NOMO-1 treated with dmso at 0.1 percent for 144 hours (cell line): Measurements from ENCODE around the gene MYO1A.
A peak's percentile ranks its signal among the peaks of the same experiment; 100 is the strongest.
"Not testable (repeated sequence)": the region's sequence is repeated elsewhere in the genome, so short reads cannot be mapped to it uniquely, and the experiment has no call there.

Experiments
- DNase-seq: peaks from one replicate; lab custom pipeline; 2025; ENCODE audit not compliant: unreplicated experiment; lab: John Stamatoyannopoulos, UW

Gene MYO1A

DNA sequence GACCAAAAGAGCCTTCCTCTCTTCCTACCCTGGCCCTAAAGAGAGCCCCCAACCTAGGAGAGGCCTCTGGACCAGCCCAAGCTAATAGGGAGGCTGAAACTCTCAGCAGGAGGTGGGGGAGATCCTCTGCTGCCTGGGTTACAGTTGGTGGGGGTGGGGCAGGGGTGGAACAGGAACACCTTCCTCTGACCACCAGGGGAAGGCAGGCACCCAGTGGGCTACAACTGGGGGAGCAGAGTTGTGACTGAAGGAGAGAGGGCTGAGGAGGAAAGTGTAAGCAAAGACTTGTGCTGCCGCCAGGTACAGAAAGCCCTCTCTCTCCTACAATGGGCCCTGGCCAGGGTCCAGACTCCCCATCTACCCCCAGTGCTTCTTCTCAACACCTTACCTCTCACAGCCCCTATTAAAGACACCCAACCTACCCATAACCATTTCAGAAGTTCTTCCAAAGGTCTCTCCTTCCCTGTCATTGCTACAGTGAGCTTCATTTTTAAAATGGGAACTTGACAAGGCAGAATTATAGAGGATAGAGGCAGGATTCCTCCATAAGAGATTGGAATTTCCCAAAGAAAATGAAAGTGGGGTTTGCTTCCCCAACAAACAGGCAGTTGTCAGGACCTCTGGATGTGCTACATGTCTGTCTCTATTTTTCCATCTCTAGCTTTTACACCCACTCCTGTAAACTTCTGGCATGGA is 1.4 kb downstream of the MYO1A start:
- no peak for DNase-seq

DNA sequence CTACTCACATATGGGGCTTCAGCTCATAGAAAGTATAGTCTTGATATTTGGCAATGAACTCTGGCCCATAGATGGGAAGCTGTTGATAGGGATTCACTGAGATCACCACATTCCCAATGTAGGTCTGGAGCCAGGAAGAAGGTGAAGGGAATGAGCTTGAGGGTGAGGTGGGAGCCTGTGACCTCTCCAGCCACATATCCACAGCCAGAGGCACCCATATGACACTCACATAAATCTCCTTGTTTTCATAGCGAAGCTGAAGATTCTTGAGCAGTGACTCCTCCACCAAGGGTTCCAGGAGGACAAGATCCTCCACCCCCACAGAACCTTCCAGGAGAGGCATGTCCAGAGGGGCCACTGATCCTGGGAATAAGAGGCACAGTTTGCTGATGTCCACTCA is 1.9 kb downstream of the MYO1A start:
- no peak for DNase-seq

DNA sequence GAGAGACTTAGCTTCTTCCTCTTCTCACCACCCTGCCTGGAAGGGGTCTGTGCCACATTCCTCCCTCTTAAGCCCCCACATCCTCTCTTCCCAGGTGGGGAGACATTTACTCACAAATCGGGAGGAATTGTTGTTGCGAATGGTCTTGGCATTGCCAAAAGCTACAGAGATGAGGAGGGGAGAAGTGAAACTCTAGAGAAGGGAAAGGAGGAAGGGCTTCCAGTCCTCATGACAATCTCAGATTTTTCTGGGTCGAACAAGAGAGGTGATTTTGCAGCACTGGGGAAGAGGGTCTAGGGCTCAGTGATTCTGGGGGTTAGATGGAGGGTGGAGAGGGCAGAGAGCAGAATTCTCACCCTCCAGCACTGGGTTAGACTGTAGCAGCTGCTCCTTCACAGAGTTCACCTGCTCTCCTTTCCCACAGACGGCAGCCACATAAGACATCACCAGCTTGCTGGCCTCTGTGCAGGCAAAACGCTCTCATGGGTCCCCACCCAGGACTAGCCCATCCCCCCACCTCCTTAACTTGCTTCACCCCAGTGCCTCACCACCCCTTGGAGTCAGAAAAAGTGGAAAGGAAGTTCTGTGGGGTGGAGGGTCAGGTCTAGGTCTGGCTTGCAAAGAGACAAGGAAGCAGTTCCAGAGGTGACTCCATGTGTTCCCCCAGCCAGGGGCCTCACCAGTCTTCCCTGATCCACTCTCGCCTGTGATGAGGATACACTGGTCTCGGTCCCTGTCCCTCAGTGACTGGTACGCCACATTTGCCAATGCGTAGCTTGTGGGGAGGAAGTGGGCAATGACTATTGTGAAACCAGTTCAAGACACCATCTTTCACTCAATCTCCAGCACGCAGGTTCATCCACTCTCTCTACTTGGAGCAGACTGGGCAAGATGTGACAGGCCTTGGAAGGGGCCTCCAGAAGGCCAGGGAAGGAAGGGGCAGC is 2.7 kb downstream of the MYO1A start:
- DNase-seq: peak; percentile 60

DNA sequence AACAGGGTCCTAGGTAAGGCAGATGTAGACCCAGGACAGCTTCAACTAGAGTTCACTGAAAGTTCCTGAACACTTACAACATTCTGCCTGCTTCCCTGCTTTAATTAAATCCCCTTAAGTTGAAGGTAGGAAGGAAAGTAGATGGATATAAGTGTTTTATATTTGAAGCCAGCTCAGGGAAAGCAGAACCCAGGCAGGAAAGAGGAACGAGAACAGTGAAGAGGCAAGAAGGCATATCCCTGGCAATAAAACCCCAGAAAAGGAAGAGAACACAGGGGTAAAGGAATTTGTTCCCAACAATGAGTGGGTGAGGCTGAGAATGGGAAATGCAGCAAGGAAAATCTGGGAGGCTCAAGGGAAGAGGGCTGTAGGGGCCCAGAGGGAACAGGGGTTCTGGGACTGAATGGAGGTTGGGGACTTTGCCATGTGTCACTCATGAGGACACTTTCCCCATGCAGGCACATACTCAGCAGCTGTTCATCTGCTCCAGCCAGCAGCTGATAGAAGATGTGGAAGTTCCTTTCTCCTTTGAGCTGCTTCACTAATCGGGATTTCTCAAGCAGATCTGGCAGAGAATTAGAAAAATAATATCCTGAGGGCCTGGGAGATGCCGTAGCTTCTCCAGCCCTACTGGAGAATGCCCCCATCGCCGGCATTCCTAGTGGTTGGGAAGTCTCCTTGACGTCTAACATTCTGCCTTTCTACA is 3.7 kb downstream of the MYO1A start:
- DNase-seq: no peak

DNA sequence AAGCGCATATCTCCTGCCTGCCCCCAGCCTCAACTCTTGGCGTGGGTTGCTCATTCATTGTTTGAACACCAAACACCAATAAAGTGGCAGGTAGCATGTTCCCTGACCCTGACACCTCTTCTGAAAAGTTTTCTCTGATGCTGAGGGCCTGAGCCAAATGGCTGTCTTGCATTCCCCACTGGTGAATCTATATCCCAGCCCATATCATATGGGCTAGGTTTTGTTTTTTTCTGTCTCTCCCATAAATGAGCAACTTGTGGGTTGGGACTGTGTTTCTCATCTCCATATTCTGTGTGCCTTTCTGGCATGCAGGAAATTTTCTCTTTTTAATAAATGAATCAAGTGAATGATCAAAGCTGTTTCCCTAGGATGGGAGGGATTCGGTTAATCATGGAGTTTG is 5.0 kb downstream of the MYO1A start:
- DNase-seq: no peak

DNA sequence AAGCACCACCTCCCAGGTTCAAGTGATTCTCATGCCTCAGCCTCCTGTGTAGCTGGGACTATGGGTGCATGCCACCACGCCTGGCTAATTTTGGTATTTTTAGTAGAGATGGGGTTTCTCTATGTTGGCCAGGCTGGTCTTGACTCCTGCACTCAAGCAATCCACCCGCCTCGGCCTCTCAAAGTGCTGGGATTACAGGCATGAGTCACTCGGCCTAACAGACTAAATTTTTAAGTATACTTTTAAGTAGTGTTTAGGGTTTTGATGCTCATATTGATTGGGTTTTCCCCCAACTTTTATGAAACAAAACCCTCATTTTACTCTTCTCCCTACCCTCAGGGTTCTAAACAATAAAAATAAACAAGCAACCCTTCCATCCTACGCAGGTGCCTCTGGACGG is 5.5 kb downstream of the MYO1A start:
- no peak for DNase-seq

DNA sequence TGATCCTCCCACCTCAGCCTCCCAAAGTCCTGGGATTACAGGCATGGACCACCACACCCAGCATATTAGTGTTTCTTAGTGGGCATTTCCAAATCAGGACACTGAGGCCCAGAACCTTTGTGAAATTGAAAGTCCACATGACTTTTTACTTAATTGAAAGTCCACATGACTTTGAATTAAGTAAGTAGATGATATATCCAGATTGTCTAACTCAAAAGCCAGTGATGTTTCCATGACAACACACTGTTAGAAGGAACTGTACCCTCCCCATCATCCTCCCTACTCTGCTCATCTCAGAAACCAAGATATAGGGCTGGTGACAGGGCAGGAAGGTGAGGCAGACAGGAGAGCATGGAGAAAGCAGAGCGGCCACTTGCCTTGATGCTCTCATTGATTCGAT is 7.2 kb downstream of the MYO1A start:
- DNase-seq: no peak

DNA sequence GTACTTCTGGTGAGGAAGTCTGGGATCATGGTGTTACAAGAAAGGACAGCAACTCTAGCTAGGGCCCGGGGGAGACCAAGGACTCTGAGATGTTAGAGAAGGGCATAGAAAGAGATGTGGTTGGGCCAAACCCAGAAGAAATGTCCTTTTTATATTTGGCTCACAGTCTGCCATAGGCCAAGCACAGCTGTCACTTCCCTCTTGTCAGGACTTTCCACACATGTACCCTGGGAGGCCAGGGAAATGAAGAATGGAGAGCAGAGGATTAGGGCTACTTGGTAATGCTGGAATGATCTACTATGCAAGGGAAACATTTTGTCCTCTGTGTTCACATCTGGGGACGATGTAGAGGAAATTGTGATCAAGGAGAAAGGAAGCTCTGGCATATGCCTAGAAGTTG is 9.2 kb downstream of the MYO1A start:
- DNase-seq: no peak

DNA sequence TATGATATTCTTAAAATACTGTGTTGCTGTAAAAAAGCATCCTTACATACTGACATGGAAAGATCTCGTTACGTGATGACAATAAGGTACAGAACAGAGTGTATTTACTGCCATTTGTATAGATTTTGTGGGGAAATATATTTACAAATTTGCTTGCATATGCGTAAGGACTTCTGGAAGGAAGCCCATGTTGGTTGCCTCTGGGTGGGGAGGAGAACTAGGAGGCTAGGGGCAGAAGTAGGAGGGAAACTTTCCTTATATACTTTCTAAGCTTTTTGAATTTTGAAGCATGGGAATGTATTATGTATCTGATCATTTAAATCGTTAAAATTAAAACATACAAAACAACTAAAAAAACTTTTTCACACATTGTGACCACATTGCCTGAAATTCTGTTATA is 9.7 kb downstream of the MYO1A start:
- DNase-seq: no peak

DNA sequence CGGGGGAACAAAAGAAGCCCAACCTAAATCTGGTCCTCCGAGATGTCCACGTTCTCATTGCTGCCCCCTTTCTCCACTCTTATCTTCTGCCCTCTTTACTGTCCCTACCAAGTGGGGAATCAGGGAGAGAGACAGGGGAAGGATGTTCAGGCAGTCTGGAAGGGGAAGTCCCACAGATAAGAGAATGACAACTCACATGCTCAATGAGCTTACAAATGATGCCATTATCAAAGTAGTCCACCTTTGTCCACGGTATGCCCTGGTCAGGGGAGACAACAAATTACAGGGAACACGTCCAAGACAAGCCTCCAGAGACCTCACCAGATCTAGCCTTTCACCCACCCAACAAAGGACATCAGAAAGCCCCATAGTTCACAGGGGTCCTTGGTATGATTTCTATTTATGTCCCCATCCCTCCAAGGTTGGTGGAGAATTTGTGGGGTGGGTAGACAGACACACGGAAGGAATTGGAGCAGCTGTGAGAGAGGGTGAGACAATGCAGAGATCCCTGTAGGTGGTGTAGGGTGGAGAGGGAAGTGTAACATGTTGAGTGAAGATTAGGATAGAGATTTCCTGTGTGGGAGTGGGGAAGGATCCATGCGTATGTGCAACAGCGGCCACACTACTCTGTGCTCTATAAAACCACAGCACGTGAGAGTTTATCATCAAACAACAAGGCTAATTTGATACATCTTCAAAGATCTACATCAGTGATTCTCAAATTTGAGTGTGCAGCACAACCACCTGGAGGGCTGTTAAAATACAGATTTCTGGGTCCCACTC is 10.7 kb downstream of the MYO1A start:
- no peak for DNase-seq

DNA sequence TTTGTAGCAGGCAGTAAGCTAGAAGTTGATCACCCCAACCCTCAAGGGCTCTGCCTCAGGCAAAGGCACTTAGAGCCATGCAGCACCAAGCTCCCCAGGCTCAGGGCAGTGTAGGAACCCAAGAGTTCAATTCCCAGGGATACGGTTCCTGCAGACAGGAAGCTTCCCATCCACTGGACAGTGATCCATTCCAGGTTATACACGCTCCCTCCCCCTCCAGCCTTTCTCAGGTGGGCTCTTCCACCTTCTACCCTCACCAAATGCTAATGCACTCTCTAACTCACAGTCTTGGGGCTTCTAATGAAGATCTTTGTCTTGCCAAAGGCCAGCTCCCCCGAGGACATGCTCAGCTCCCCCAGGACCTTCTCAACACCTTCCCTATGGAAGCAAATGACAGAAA is 12.7 kb downstream of the MYO1A start:
- DNase-seq: no peak

DNA sequence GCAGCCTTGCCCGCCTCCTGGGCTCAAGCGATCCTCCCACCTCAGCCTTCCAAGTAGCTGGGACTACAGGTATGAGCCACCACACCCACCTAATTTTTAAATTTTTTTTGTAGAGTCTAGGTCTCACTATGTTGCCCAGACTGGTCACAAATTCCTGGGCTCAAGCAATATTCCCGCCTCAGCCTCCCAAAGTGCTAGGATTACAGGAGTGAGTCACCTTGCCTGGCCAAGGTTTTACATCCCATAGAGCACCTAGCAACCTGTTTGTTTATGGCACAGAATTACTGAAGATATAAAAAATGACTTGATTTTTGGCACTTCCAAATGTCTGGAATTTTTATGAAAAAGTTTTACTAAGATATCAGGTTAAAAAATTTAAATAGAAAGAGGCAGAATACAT is 16.5 kb downstream of the MYO1A start:
- no peak for DNase-seq

DNA sequence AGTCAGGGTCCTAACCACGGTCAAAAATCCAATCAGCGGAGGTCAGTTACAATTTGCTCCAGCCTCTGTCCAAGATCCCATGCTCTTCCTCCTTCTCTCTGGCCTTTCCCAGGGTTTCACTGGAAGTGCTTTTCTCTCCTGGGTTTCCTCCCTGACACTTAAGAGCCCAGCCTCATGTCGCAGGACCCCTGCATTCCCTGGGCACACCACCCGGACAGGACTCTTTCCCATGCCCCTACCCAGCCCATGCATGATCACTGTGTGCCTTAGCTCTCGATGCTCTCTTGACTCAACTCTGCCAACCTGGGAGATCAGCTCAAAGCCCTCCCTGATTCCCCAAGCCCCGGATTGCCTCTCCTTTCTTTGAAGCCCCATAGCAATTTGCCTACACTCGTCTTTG is 18.1 kb downstream of the MYO1A start:
- DNase-seq: no peak

DNA sequence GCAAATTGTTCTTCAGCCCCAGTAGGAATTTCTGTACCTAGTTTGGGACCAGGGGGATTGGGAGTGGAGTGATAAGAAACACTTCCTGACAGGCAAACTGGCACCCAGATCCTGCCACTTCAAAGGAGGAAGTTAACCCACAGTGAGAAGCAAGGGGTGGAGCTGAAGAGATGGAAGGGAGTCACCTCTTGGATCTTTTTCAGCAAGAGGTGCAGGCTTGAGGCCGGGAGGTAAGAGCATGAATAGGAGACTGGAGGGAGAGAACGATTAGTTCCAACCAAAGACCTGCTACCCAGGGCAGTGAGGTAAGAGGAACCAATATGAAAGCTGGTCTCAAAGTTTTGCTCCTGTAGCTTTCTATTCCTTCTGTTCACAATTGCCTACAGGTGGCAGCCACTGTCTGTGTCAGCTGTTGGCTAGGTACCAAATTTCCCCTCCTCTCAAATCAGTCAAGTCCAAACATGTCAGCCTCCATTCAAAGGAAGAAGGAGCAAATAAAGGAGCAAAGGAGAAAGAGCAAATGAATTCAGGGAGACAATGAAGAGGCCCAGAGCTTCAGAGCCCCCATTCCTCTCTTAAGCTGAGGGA is 18.7 kb downstream of the MYO1A start:
- DNase-seq: peak; percentile 28

DNA sequence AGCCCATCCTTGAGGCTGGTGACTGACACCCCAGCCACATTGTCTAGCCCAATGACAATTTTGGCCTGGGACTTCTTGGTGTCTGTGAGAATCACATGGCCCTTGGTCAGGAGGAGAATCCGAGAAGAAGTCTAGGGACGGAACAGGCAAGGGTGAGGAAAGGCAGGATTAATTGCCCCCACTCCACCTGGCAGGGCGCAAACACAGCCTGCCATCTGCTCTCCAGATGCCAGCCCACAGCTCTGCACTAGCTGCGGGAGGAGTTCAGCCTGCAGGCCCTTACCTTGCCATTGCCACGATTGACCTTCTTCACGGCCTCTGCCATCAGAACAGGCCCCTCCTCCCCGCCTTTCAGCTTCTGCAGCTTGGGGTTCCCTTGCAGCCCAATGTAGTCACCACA is 20.5 kb downstream of the MYO1A start:
- DNase-seq: no peak

DNA sequence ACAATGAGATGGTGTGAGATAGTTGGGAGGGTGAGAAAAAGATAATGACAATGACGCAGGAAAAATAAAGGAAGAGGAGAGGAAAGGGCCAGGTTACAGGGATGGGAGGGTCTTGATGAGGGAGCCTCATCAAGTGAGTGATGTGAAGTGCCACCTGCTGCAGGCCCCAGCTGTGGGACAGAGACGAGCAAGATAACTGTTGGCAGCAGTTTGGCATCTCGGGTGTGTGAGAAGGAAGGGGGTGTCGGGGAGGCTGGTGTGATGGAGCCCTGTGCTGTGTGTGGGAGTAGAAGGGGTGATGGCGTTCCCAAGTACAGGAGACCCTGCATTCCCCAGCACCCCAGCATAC is 22.1 kb downstream of the MYO1A start:
- no peak for DNase-seq

DNA sequence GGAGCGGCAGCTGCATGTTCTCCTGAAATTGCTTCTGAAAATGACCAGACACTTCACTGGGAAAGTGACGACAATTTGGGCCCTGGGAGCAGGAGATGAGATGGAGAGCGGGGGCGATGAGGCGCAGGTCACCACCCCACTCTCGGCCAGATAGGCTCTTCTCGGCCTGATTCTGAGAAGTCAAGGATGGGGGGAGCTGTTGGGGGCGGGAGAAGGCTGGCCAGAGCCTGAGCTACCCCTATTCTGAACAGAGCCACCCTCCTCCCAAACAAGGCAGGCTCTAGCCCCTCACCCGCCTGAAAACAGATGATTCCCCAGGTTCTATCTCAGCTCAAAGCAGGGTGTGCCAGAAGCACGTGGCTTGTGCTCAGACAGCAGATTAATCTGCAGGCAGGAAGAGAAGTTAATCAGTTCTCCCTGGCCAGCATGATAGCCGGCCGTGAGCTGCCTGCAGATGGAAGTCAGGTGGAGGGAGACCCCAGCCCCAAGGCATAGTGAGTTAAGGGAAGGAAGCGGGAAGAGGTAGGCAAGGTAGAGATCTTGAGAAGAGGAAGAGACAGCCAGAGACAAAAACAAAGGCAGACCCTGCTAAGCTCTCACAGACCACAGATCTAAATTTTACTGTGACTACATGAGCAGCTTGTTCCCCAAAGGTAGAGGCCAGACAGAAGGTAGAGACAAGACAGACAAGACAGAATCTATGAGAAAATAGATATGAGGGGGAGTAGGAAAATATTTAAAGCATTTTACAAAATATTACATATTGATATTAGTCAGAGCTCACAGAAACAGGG is 22.7 kb downstream of the MYO1A start:
- DNase-seq: no peak

DNA sequence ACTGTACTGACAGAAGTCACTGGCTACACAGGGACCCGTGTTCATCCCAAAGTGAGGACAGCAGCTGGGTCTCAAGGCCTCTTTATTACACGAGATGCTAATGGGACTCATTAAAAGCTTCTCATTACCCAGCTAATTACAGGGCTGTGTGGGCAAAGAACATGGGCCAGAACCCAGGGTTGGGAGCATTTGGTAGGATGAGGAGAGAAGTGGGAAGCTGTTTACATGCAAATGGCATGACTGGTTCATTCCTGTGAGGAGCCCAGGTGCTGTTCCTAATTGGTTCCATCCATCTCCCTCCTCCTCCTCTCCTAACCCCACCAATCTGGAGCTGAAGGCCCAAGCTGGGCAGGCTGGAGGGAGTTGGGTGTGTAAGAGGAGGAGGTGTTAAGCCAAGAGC is 24.7 kb downstream of the MYO1A start:
- no peak for DNase-seq

DNA sequence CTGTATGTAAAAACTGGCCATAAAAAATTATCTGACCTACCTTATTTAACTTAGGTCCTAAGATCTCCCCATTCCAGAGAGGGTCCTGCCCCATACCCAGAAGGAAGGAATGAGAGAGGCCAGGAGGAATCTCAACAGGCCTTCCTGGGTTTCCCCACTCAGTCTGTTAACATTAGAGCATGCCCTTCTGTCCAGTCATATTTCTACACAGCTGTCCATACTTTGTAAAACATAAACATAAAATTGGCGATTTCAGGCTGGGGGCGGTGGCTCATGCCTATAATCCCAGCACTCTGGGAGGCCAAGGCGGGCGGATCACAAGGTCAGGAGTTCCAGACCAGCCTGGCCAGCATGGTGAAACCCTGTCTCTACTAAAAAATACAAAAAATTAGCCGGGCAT is 27.6 kb downstream of the MYO1A start:
- not testable (repeated sequence) for DNase-seq
